Lower leg skin (tissue), 4 donors: ENCODE data around the gene PAQR8. TPM values are rescaled to one million over a fixed set of nuclear protein-coding genes. Genes with fewer than 3 reads are reported as not detected.

Experiments
- DNase-seq, 2 donors: peaks; one replicate each; pipeline ENCODE4 v3.0.0-alpha.2; 2019; ENCODE audit warnings: low spot score in 2 of 2
- H3K4me3 ChIP-seq: fragments of 200-600 bp; sonication (generic); 2 replicates; pipeline ENCODE4 v1.5.1; 2017; ENCODE audit warnings: mild to moderate bottlenecking, low read depth; ENCODE audit not compliant: poor library complexity, severe bottlenecking
- POLR2A ChIP-seq, 2 donors: fragments of 450-650 bp; IDR thresholded peaks; one replicate each; pipeline ENCODE4 v1.6.1; 2016 to 2017; ENCODE audit warnings: antibody characterized with exemption in 2 of 2, mild to moderate bottlenecking in 1 of 2, moderate library complexity in 1 of 2
- WGBS, 2 donors: methylation state at CpG; one replicate each; pipeline ENCODE4 v1.1.5; 2018; 5-methylcytosine and 5-hydroxymethylcytosine counted together
- intact Hi-C: fragments of 100-400 bp; cut with DNase I; formaldehyde crosslinking; loops from one replicate; pipeline ENCODE4 v1.15.0; 2023; ENCODE audit warnings: low total_unique reads
- total RNA-seq, 4 donors: library from RNA; depleted of rRNA; stranded (reverse); fragments of >200 nt; gene quantifications; one replicate each; pipeline ENCODE4 v1.1.0, GENCODE V29; 2016
- TF ChIP-seq, protein P1 (sequence below), 3 donors: fragments of 450-650 bp; IDR thresholded peaks; one replicate each; pipeline ENCODE4 v1.5.1; 2016; ENCODE audit warnings: antibody characterized with exemption in 3 of 3, mild to moderate bottlenecking in 3 of 3, moderate library complexity in 2 of 3

Gene PAQR8
- total RNA-seq, 4 donors from 2014 or later = 1.6 to 4.3 (median 2.1) TPM

DNA sequence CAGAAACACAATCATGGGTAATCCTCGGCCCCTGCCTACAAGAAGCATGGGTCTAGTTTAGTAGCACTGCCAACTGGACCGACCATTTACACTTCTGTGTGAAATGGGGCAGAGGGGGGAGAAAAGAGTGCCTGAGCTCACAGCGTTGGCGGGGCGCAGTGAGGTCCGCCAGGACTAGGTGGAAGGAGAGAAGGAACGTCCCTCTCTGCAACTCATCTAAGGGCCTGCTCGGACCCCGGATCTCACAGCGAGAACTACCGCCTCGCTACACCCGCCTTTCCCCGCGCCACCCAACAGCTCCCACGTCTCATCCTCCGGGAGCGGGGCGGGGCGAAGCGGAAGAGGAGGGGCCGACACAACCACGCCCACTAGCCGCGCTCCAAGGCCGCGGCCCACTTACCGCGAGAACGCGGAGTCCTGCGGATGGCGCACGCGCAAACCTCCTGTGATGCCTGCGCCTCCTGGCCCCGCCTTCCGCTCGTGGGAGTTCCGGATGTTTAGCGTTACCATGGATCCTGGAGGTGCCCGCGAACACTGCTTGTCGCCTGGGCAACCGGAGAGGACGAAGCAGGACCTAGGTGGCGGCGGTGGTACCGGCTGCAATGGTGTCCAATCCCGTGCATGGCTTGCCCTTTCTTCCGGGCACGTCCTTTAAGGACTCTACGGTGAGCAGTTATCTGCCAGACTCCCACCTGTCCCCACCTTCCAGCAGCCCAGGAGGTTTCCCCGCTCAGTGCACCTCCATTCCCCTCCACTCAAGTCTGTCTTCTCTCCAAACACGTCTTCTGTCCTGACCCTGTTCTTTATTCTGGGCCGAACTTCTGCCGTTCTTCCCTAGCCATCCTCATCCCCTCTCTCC lies 58.1 kb downstream of the PAQR8 start, which contains the start of gene EFHC1:
EFHC1 (plus strand) TSS at position 534 of the 859 bp plus-strand sequence; CDS start at position 603, 69 bp downstream.
- DNase-seq = peak; percentile 98 to 99
- no peak for TF ChIP-seq POLR2A (IDR thresholded peaks at IDR 0.05)
- TF ChIP-seq, protein P1, sequence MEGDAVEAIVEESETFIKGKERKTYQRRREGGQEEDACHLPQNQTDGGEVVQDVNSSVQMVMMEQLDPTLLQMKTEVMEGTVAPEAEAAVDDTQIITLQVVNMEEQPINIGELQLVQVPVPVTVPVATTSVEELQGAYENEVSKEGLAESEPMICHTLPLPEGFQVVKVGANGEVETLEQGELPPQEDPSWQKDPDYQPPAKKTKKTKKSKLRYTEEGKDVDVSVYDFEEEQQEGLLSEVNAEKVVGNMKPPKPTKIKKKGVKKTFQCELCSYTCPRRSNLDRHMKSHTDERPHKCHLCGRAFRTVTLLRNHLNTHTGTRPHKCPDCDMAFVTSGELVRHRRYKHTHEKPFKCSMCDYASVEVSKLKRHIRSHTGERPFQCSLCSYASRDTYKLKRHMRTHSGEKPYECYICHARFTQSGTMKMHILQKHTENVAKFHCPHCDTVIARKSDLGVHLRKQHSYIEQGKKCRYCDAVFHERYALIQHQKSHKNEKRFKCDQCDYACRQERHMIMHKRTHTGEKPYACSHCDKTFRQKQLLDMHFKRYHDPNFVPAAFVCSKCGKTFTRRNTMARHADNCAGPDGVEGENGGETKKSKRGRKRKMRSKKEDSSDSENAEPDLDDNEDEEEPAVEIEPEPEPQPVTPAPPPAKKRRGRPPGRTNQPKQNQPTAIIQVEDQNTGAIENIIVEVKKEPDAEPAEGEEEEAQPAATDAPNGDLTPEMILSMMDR (IDR thresholded peaks at IDR 0.05) = no peak
- WGBS, 2 donors = 0% methylated on average over 25 to 49 of the region's 57 CpGs
- H3K4me3 ChIP-seq = peak within 1 kb of the TSS; percentile 61
- intact Hi-C loops = loop anchor here (5.0 to 10.0 kb wide), 2 partner anchors 175 to 242 kb away; no protein-coding TSS in a partner anchor

DNA sequence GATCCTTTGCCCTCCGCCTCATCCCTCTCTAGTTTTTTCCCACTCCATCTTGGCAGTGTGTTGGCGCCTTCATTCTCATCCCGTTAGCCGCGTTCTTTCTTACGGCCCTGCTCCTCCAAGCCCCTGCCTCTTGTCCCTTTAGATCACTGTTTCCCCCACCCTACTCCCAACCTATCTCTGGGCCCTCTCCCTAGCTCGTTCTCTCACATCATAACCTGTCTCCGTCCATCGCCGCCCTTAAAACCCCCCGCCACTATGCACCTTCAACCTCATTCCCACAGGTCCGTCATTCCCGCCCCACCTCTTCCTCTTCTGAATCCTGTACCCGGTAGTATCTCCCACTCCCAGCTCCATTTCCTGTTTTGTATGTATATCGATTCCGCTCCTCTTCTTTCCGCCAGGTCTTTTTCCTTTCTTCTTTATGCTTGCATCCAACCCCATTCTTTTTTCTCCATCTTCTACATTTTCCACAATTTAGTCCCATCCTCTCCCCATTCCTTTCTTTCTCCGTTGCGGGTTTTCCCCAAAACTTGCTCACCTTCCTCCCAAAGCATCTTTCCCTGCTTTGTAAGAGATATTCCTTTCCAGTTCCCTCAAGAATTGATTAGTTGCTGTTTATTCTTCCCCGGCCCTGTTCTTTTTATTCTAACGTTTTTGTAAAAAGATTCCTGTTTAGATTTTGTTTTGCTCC lies 58.9 kb downstream of the PAQR8 start:
- DNase-seq = no peak
- H3K4me3 ChIP-seq = peak overlapping the region; percentile 61
- intact Hi-C loops = no loop called here
- TF ChIP-seq, protein P1 (IDR thresholded peaks at IDR 0.05) = peak in 1 of 3 donors; percentile 39
- TF ChIP-seq POLR2A (IDR thresholded peaks at IDR 0.05) = no peak
- 3 to 4% methylated on average over 21 of the region's 21 CpGs for WGBS, 2 donors

DNA sequence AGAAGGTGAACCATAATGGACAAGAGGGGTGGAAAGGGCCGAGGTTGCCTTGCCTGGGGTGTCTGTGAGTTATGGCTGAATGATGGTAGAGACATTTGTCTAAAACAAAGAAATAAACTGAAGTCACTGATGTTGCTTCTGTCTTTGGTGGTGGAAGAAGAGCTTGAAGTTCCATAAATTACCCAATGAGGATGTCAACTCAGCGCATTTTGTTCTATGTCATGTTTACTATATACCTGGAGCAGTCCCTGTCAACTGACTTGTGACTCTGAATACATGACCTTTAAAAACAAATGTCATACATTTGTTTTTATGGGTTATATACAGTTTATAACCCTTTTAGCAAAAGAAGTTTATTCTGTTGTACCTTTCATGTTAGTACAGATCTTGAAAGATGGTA lies 60.2 kb downstream of the PAQR8 start:
- DNase-seq = no peak
- intact Hi-C loops = no loop called here
- no peak overlapping the region for H3K4me3 ChIP-seq
- WGBS, 2 donors = 91 to 97% methylated on average over 2 of the region's 2 CpGs
- no peak for TF ChIP-seq POLR2A (IDR thresholded peaks at IDR 0.05)
- TF ChIP-seq, protein P1 (IDR thresholded peaks at IDR 0.05) = no peak

DNA sequence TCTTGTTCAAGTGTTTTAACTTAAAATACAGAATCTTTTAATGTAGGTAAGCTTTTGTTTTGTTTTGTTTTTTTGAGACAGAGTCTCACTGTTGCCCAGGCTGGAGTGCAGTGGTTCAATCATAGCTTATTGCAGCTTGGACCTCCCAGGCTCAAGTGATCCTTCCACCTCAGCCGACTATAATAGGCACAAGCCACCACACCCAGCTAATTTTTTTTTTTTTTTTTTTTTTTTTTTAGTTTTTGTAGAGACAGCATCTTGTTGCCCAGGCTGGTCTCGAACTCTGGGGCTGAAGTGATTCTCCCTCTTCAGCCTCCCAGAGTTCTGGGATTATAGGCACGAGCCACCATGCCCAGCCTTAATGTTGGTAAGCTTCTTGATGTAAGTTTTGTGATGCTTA lies 61.5 kb downstream of the PAQR8 start:
- WGBS, 2 donors = 68 to 69% methylated on average over 3 of the region's 3 CpGs
- no peak for DNase-seq
- H3K4me3 ChIP-seq = no peak overlapping the region
- TF ChIP-seq, protein P1 (IDR thresholded peaks at IDR 0.05) = no peak
- TF ChIP-seq POLR2A (IDR thresholded peaks at IDR 0.05) = no peak
- intact Hi-C loops = no loop called here

DNA sequence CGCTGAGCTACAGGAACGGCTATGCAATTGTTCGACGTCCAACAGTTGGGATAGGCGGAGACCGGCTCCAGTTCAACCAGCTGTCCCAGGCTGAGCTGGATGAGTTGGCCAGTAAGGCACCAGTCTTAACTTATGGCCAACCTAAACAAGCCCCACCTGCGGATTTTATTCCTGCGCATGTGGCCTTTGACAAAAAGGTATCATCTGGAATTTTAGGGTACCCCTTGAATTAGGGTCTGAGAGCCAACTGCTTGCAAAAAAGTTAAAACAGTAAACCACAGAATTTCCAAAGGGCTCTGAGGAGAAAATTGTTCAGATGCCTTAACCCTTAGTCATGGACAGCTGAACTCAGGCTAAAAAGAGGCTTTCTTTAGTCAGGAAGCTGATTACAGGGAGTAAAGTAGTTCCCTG lies 62.0 kb downstream of the PAQR8 start:
- TF ChIP-seq, protein P1 (IDR thresholded peaks at IDR 0.05) = no peak
- TF ChIP-seq POLR2A (IDR thresholded peaks at IDR 0.05) = no peak
- intact Hi-C loops = no loop called here
- no peak overlapping the region for H3K4me3 ChIP-seq
- 89 to 90% methylated on average over 8 of the region's 8 CpGs for WGBS, 2 donors
- DNase-seq = no peak
